ENCODE results near the gene NOVA2.

The NOVA2 gene

DNA sequence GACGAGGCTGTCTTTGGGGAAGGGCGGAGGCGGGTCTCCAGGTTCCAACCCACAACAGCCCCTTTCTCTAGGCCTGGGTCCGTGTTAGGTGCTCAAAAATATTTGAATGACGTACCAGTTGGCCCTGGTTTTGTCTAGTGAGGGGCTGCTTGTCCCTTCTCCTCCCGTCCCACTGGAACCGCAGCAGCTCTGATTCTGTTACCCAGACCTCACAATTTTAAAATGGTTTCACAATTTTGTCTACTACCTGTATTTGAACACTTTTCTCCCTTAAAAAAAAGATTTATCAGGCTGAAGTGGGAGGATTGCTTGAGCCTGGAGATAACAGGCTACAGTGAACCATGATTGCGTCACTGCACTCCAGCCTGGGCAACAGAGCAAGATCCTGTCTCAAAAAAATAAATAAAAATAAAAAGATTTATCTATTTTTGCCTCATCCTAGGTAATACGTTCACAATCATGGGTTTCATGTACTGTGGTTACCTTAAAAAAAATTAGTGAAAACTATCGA lies 86.4 kb downstream of the NOVA2 start:
- peak overlapping the region; percentile 62 for H3K4me3 ChIP-seq (ENCODE audit: control insufficient read depth, low read depth, low read length)
- TF ChIP-seq, protein P1, sequence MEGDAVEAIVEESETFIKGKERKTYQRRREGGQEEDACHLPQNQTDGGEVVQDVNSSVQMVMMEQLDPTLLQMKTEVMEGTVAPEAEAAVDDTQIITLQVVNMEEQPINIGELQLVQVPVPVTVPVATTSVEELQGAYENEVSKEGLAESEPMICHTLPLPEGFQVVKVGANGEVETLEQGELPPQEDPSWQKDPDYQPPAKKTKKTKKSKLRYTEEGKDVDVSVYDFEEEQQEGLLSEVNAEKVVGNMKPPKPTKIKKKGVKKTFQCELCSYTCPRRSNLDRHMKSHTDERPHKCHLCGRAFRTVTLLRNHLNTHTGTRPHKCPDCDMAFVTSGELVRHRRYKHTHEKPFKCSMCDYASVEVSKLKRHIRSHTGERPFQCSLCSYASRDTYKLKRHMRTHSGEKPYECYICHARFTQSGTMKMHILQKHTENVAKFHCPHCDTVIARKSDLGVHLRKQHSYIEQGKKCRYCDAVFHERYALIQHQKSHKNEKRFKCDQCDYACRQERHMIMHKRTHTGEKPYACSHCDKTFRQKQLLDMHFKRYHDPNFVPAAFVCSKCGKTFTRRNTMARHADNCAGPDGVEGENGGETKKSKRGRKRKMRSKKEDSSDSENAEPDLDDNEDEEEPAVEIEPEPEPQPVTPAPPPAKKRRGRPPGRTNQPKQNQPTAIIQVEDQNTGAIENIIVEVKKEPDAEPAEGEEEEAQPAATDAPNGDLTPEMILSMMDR (IDR thresholded peaks at IDR 0.05; ENCODE audit: control insufficient read depth, insufficient read depth, low read depth, low read length, missing control alignments) = no peak
- no peak for DNase-seq (ENCODE audit: low read depth)

DNA sequence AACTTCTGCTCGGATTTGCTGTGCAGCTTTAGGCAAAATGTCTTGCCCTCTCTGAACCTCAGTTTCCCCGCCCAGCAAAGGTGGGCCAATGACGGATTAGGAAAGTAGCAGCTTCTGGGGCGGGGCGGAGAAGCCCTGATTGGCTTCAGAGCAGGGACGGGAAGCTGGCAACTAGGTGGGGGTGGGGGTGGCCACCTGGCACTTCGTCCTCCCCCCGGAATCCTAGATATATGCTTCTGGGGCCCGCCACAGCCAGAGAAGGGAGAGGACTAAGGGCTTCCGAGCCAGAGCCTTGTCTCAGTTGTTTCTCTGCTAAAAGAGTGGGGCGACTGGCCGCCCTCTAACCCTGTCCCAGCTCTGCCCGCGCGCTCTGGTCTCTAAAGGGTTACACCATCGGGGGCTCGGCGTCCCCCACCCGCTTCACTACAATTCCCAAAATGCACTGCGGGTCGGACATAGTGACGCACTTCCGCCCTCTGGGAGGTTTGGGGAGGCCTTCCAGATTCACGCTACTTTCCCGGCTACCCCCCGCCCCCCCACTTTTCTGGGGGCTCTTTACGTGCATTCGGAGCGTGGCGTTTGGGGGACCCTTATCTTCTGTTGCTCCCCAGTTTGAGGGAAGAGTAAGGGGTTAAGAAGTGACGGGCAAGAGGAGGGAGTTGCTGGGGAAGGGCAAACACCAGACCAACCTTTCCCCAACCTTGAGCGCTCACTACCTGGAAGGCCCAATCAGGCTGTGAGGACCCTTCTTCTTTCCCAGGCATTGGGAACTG lies 87.1 kb downstream of the NOVA2 start:
- peak; percentile 73 for DNase-seq (ENCODE audit: low read depth)
- TF ChIP-seq, protein P1 (IDR thresholded peaks at IDR 0.05; ENCODE audit: control insufficient read depth, insufficient read depth, low read depth, low read length, missing control alignments) = no peak
- H3K4me3 ChIP-seq (ENCODE audit: control insufficient read depth, low read depth, low read length) = peak overlapping the region; percentile 62

DNA sequence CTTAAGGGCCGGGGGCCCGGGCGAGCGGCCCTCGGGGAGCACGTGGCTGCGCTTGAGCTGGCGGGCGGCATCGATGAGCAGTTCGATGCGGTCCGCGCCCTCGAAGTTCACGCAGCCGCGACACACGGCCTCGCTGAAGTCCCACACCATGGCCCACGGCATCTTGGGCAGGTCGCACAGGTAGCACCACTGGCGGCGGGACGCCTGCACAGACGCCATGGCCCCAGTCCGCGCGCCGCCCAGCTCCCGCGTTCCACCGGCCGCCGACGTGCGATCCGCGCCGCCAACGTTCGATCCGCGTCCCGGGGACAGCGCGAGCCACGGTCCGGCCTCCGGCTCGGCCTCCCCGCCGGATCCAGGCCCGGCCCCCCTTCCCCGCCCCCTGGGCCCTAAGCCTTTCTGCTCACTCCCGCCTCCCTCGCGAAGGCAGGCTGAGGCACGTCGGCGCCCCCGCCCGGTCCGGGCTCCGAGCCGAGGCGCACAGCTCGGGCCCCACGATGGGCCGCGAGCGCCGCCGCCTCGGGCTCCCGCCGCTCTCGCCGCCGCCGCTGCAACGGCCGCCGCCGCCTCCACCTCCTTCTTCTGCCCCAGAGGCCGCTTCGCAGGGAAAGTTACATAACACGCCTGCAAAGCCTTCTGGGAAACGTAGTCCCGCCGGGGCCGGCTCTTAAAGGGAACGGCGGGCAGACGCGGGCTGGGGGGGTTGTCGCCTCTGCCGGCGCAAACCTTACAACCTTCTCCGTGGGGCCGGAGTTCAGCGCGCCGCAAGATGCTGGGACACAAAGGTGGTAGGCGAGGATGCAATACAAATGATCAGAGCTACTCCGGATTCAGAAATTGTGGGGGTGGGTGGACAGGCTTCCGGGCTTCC lies 87.9 kb downstream of the NOVA2 start, which contains the start of gene IRF2BP1:
Gene IRF2BP1 (minus strand): TSS at position 586 of the 871 bp plus-strand sequence. CDS start 367 bp downstream, at position 219.
- H3K4me3 ChIP-seq (ENCODE audit: control insufficient read depth, low read depth, low read length) = peak within 1 kb of the TSS; percentile 62
- TF ChIP-seq, protein P1 (IDR thresholded peaks at IDR 0.05; ENCODE audit: control insufficient read depth, insufficient read depth, low read depth, low read length, missing control alignments) = no peak

DNA sequence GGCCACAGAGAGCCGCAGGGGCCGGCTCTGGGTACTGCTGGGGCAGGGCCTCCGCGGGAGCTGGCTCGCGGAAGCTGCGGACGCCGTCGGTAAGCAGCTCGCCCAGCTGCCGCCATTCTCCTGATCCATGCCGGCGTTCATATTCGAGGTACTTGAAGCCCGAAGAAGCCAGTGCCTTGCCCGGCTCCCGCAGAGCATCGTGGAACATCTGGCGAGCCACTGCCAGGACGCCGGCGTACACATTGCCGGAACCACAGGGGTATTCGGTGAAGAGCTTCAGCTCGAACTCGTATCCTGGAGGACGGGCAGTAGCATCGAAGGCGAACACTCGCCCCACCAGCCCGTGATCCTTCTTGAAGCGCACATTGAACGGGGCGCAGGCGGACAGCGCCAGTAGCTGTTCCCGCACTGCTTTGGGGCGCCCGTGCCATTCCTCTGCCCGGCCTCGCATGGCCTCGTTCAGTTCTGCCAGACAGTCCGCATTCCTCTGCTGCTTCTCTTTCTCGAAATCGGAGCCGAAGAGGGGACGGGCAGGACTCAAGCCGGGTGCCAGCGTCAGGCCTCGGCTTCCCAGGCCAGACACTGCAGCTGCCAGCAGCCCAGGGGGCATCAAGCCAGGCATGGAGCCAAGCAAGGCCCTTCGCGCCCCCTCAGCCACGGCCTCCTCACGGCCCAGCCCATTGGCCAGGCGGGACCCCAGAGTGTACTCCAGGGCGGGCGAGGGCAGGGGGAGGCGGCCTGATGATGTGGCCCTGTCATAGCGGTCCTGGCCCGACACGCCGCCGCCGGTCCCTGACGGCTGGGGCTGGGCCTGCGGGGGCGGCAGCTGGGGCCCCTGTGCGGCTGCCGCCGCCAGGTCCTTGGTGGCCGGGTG lies 88.7 kb downstream of the NOVA2 start:
- DNase-seq (ENCODE audit: low read depth) = no peak
- H3K4me3 ChIP-seq (ENCODE audit: control insufficient read depth, low read depth, low read length) = peak overlapping the region; percentile 62
- TF ChIP-seq, protein P1 (IDR thresholded peaks at IDR 0.05; ENCODE audit: control insufficient read depth, insufficient read depth, low read depth, low read length, missing control alignments) = no peak

More for the DNA sequence above, 87.9 kb downstream of the NOVA2 start, which contains the start of gene IRF2BP1:
- peak; percentile 70 for DNase-seq (ENCODE audit: low read depth)

DNA sequence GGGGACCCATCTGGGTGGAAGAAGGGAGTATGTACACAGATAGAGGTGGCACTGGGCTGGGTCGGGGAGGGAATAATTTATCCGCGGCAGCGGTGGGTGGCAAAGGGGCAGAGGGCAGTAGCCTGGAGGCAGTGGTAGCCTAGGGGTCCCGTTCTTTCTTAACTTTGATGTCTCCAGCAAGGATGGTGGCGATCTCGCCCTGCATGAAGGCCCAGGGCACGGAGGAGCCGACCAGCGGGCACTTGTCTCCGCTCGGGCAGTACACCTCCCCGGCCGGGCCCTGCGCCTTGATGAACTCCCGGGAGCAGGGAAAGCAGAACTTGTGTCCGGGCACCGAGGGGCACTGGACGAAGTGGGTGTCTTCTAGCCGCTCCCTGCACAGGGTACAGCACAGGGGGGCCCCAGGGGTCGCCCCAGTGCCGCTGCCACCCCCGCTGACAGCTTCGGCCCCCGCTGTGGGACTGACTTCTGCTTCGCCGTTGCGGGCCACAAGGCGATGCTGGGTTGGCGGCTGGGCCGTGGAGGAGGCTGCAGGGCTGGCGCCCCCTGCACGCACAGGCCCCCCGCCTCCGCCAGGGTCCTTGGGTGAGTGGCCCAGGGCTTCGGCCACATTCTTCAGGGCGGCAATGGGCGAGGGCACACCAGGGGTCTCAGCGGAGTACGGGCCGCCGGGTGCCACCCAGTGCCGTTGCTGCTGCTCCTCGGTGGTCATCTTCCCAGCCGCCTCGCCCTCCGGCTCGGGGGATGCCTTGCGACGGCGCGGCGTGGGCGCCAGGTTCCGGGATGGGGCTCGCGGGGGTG lies 89.6 kb downstream of the NOVA2 start:
- H3K4me3 ChIP-seq (ENCODE audit: control insufficient read depth, low read depth, low read length) = no peak overlapping the region; the same call in 1 of the 2 replicates
- TF ChIP-seq, protein P1 (IDR thresholded peaks at IDR 0.05; ENCODE audit: control insufficient read depth, insufficient read depth, low read depth, low read length, missing control alignments) = no peak
- no peak for DNase-seq (ENCODE audit: low read depth)

Data from AG09309 (cell line).